D721Med (cell line): ENCODE data around the gene MS4A4A.

ENCODE experiments used
- DNase-seq: peaks from one replicate; pipeline ENCODE4 v3.0.0; 2011; ENCODE audit warnings: low spot score; ENCODE audit not compliant: insufficient read length
- FAIRE-seq: peaks from 2 replicates; lab custom pipeline; 2011; peaks lifted over from hg19 to GRCh38; lab: Jason Lieb, UNC
- CTCF ChIP-seq: IDR thresholded peaks from 2 replicates; pipeline ENCODE4 v1.5.1; 2012; ENCODE audit warnings: mild to moderate bottlenecking, control low read depth; ENCODE audit not compliant: insufficient read depth; ENCODE audit errors: missing control alignments

MS4A4A gene

DNA sequence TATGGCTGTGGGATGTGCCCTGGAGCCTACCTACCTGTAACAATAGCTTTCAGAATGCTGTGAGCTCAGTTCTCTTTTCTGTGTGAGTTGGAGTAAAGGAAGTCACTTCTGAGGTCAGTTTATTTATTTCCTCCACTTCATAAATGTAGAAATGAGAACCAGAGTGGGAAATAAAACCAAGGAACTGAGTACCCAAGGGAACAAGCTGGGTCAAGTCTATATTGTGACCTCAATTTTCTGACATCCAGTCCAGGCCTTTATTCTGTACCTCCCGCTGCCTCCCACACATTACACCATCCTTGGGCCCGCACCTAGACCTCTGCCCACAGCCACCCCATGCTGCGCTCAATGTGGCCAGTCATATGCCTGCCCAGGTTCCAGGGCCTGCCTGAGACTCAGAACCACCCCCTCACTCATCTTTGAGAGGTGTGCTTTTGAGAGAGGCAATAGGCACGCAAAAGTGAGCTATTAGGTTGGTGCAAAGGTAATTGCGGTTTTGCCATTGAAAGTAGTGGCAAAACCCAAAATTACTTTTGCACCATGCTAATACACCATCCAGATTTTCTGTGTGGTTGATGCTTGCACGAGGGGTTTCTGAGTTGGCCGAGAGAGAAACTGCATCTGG is 56.4 kb downstream of the MS4A4A start:
- FAIRE-seq (no peak), DNase-seq (no peak)
- no peak for TF ChIP-seq CTCF

- no peak for FAIRE-seq
These were observed 57.6 kb downstream of the MS4A4A start for GRCh38 chr11:60338053-60338452.

GRCh38 chr11:60339356-60339755 is 58.9 kb downstream of the MS4A4A start:
- no peak for DNase-seq
- TF ChIP-seq CTCF: no peak
- FAIRE-seq: no peak

More at GRCh38 chr11:60338053-60338452, 57.6 kb downstream of the MS4A4A start:
- TF ChIP-seq CTCF: no peak
- DNase-seq: no peak

DNA sequence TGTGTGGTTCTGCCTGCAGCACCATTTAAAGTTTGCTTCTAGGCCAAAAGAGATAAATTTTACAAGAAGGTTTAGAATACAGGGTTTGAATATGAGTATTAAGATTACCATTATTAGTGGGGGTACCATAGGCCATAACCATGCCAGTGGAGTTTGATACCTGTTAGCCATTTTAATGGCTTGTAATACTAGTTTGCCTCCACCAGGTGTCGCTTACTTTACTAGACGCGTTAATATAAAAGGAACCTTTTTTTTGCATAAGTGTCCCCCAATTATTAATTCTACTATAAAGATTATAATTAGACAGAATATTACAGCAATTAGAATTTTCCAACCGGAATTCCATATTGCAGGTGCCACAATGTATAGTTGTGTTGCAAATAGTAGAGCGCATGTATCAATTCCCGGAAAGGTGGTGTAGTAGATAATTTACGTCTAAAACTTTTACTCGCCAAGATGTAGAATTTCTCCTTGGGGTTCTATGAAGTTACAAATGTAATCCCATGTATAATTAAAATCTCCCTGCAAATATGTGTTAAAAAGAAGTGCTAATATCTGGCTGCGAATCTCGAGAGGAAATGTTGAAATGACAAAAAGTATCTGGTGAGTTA is 62.7 kb downstream of the MS4A4A start:
- peak; percentile 47 for TF ChIP-seq CTCF
- FAIRE-seq: no peak
- DNase-seq: no peak

GRCh38 chr11:60344146-60344545 is 63.7 kb downstream of the MS4A4A start:
- no peak for FAIRE-seq
- DNase-seq: no peak
- TF ChIP-seq CTCF: no peak

DNA sequence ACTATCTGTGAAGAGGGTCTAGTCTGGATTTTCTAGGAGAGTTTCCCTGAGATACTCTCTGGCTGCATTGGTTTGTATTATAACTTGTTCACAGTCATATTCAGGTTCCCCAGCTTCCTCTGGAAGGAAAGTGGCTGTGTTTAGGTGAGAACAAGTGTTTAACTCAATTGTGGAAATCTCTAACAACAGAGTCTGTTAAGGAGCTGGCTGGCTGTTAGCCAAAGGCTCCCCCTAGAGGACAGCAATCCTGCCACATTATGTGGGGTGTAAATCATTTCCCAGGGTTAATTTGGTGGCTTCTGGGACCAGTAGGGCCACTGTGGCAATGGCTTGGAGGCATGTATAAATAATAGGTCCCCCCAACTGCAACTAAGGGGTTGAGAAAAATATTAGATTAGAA is 65.0 kb downstream of the MS4A4A start:
- DNase-seq (no peak), FAIRE-seq (no peak)
- peak; percentile 29 for TF ChIP-seq CTCF
